ENCODE data around the gene SLC25A34.

Gene SLC25A34

DNA sequence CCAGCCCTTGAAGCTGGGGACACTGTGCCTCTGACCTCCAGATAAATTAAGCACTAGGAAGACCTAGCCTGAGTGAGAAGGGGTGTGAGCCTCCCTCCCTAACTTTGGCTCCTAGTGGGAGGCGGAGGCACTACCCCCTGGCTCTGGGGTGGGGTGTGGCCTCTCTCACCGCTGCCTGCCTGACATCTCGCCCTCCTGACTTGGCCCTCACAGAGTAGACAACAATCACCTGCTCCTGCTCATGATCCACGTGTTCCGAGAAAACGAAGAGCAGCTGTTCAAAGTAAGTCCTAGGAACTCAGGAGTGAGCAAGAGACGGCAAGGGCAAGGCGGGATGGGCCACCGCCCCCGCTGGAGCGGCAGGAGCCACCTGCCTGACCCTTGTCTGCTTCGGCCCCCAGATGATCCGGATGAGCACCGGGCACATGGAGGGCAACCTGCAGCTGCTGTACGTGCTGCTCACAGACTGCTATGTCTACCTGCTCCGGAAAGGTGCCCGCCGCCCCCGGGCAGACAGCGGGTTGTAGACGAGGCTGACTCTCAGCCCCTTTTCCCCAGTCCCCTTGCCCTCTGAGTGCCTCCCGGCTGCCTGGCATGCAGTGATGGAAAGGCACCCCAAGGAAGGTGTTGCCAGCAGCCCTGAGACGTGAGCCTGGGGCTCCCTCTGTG, 8.1 kb upstream of the SLC25A34 start:
- no peak overlapping the region for H3K4me3 ChIP-seq (ENCODE audit: low read depth, low read length)
- H3K27me3 ChIP-seq (ENCODE audit: control insufficient read depth, insufficient read depth, low read length), result no peaks in the 10 kb centered on the region
- H3K9me3 ChIP-seq (ENCODE audit: control insufficient read depth, insufficient read depth, low read length), result no peaks in the 10 kb centered on the region
- H3K9ac ChIP-seq (ENCODE audit: low read depth, low read length), result no peak overlapping the region
- no peaks in the 10 kb centered on the region for H3K4me1 ChIP-seq (ENCODE audit: control insufficient read depth, insufficient read depth, low read length)
- peaks cover 60% of the 10 kb centered on the region for H3K36me3 ChIP-seq (ENCODE audit: control insufficient read depth, insufficient read depth, low read length)

DNA sequence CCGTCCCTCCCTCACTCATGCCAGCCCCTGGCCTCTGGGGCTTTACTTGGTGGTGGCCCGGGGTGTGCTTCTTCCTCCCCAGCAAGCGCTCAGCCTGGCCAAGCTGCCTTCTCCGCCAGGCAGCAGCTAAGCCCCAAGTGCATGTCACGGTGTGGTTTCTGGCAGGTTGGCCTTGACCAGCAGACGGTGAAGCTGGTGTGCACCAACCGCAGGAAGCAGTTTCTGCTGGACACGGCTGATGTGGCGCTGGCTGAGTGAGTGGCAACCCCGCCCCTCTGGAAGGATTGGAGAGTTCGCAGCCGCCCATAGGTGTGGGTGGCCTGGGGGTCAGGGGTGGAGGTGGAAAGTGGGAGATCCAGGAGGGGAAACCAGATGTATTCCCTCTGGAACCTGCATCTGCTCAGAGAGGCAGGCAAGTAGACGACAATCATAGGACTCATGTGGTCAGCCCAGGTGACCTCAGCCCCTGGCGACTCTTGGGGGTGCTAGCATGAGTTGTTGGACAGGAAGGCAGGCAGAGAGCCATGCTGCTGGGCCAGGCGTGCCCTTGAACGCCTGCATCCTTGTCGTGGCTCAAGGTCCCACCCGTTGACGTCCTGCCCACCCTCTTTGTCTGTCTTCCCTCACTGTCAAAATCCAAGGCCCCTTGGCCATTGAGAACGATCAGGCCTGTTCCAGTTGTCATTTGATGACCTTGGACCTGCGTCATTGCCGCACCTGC, 7.0 kb upstream of the SLC25A34 start:
- H3K4me3 ChIP-seq (ENCODE audit: low read depth, low read length), result no peak overlapping the region
- H3K27me3 ChIP-seq (ENCODE audit: control insufficient read depth, insufficient read depth, low read length), result no peaks in the 10 kb centered on the region
- no peak overlapping the region for H3K9ac ChIP-seq (ENCODE audit: low read depth, low read length)
- H3K4me1 ChIP-seq (ENCODE audit: control insufficient read depth, insufficient read depth, low read length), result no peaks in the 10 kb centered on the region
- H3K36me3 ChIP-seq (ENCODE audit: control insufficient read depth, insufficient read depth, low read length), result peaks cover 63% of the 10 kb centered on the region
- H3K9me3 ChIP-seq (ENCODE audit: control insufficient read depth, insufficient read depth, low read length), result no peaks in the 10 kb centered on the region

DNA sequence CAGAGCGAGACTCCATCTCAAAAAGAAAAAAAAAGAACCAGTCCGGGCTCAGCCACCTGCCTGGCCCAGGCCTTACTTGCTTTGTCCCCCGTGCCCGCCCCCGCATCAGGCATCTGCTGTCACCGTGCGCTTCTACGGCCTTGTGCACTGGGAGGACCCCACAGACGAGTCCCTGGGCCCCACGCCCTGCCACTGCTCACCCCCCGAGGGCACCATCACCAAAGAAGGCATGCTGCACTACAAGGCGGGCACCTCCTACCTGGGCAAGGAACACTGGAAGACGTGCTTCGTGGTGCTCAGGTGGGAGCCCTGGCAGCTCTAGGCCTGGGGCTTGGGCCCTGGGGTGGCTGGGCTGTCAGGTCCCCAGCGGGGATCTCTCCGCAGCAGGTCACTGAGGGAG, 5.6 kb upstream of the SLC25A34 start:
- no peaks in the 10 kb centered on the region for H3K4me1 ChIP-seq (ENCODE audit: control insufficient read depth, insufficient read depth, low read length)
- no peak overlapping the region for H3K4me3 ChIP-seq (ENCODE audit: low read depth, low read length)
- H3K9me3 ChIP-seq (ENCODE audit: control insufficient read depth, insufficient read depth, low read length), result no peaks in the 10 kb centered on the region
- H3K27me3 ChIP-seq (ENCODE audit: control insufficient read depth, insufficient read depth, low read length), result no peaks in the 10 kb centered on the region
- H3K36me3 ChIP-seq (ENCODE audit: control insufficient read depth, insufficient read depth, low read length), result peaks cover 61% of the 10 kb centered on the region
- H3K9ac ChIP-seq (ENCODE audit: low read depth, low read length), result no peak overlapping the region

DNA sequence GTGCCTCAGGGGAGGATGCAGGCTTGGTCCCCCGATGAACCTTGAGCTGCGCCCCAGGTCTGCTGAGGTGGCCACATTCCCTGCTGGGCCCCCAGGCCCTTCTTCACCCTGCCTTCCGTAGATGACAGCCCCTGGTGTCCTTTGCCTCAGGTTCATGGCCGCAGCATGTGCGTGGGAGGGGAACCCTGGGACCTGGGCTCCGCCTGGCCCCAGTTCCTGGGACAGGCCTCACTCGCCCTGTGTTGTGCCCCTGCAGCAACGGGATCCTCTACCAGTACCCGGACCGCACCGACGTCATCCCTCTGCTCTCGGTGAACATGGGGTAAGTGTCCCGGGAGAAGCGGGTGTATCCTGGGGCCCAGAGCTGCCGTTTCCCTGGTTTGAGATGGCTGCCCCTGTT, 5.1 kb upstream of the SLC25A34 start:
- H3K27me3 ChIP-seq (ENCODE audit: control insufficient read depth, insufficient read depth, low read length), result no peaks in the 10 kb centered on the region
- H3K9me3 ChIP-seq (ENCODE audit: control insufficient read depth, insufficient read depth, low read length), result no peaks in the 10 kb centered on the region
- peaks cover 56% of the 10 kb centered on the region for H3K36me3 ChIP-seq (ENCODE audit: control insufficient read depth, insufficient read depth, low read length)
- H3K4me1 ChIP-seq (ENCODE audit: control insufficient read depth, insufficient read depth, low read length), result no peaks in the 10 kb centered on the region
- H3K4me3 ChIP-seq (ENCODE audit: low read depth, low read length), result no peak overlapping the region
- no peak overlapping the region for H3K9ac ChIP-seq (ENCODE audit: low read depth, low read length)

DNA sequence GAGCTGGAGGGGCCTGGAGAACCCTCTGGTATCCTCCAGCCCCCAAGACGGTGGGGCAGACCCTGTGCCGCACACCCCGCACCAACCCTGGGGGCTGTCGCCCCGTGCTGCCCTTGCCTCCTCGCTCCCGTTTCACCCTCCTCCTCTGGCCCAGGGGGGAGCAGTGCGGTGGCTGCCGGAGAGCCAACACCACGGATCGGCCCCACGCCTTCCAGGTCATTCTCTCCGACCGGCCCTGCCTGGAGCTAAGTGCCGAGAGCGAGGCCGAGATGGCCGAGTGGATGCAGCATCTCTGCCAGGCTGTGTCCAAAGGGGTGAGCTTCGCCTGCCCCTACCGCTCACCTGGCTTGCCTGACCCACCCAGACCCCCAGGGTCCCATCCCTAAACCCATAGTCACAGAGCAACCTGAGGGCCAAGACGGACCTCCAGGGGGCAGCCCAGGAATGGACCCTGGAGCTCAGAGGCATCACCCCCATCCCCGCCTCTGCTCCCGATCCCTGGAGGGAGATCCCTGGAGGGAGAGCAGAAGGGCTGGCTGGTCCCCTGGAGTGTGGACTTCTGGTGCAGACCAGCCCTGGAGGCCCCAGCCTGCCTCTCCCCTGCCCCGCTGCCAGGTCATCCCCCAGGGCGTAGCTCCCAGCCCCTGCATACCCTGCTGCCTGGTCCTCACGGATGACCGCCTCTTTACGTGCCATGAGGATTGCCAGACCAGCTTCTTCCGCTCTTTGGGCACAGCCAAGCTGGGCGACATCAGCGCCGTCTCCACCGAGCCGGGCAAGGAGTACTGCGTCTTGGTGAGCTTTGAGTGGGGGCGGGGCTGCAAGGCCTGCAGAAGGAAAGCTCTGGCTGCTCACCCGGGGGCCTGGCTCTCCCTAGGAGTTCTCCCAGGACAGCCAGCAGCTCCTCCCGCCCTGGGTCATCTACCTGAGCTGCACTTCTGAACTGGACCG, 4.0 kb upstream of the SLC25A34 start:
- Histone ChIP-seq H3K9ac (ENCODE audit: low read depth, low read length) (no peak overlapping the region), H3K27me3 (ENCODE audit: control insufficient read depth, insufficient read depth, low read length) (no peaks in the 10 kb centered on the region), H3K36me3 (ENCODE audit: control insufficient read depth, insufficient read depth, low read length) (peaks cover 47% of the 10 kb centered on the region), H3K4me3 (ENCODE audit: low read depth, low read length) (no peak overlapping the region), H3K9me3 (ENCODE audit: control insufficient read depth, insufficient read depth, low read length) (no peaks in the 10 kb centered on the region), H3K4me1 (ENCODE audit: control insufficient read depth, insufficient read depth, low read length) (no peaks in the 10 kb centered on the region)

DNA sequence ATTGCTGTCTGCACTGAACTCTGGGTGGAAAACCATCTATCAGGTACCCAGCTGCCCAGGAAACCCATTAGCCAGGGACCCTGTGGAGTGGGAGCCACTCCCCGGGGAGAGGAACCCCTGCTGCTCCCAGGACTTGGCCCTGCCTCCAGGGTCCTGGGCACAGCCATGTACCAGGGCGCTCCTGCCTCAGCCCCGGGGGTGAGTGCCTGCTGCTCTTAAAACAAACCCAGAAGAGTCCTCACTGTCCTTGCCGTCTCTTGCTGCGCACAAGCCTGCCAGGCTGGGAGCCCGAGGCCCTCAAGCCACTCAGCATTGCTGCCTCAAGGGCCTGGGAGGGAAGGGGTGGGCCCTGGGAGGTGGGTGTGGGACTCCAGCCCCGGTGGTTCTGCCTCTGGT, 3.4 kb upstream of the SLC25A34 start:
- H3K36me3 ChIP-seq (ENCODE audit: control insufficient read depth, insufficient read depth, low read length), result peaks cover 40% of the 10 kb centered on the region

DNA sequence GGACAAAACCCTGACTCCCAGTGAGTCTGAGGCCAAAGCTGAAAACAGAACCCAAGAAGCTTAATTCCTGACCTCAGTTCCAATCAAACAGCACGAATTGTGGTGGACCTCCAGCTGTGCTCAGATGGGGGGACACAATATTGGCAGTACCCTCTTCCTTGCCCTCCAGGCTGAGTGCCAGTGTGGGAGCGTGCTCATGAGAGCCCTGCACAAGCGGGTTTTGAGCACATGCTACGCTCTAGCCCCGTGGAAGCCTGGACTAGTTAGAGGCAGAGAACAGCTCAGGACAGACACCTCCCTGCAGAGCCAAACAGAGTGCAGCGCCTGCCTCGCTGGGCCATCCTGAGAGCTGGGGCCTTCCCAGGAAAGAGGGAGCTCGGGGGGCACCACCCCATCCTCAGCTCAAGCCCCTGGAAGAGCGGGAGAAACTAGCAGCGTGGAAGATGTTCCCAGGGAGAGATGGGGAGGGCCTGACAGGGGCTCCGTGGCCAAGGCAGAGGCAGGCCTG, 2.8 kb upstream of the SLC25A34 start:
- Histone ChIP-seq H3K9me3 (ENCODE audit: control insufficient read depth, insufficient read depth, low read length) (no peaks in the 10 kb centered on the region), H3K4me3 (ENCODE audit: low read depth, low read length) (no peak overlapping the region)

More for the DNA sequence above, 3.4 kb upstream of the SLC25A34 start:
- Histone ChIP-seq H3K9me3 (ENCODE audit: control insufficient read depth, insufficient read depth, low read length) (no peaks in the 10 kb centered on the region), H3K27me3 (ENCODE audit: control insufficient read depth, insufficient read depth, low read length) (no peaks in the 10 kb centered on the region), H3K9ac (ENCODE audit: low read depth, low read length) (no peak overlapping the region), H3K4me1 (ENCODE audit: control insufficient read depth, insufficient read depth, low read length) (no peaks in the 10 kb centered on the region), H3K4me3 (ENCODE audit: low read depth, low read length) (no peak overlapping the region)

DNA sequence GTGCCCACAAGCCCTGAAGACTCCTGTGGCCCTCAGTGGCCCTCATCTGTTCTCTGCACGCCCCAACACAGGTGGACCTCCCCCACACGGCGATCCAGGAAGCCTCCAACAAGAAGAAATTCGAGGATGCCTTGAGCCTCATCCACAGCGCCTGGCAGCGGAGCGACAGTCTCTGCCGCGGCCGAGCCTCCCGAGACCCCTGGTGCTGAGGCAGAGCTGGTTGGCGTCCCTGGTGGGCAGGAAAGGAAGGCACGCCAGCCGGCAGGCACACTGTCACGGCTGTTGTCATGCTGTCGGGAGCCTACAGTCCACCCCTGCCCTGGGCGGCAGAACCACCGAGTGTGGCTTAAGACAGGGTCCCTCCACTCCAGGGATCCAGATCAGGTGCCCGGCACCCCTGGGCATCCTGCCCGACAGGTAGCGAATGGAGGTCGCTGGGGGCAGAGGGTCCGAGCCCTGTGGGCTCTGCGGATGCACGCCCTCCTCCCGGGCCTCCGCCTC, 2.3 kb upstream of the SLC25A34 start:
- no peaks in the 10 kb centered on the region for H3K9me3 ChIP-seq (ENCODE audit: control insufficient read depth, insufficient read depth, low read length)
- no peak overlapping the region for H3K9ac ChIP-seq (ENCODE audit: low read depth, low read length)
- peaks cover 36% of the 10 kb centered on the region for H3K36me3 ChIP-seq (ENCODE audit: control insufficient read depth, insufficient read depth, low read length)
- no peak overlapping the region for H3K4me3 ChIP-seq (ENCODE audit: low read depth, low read length)
- no peaks in the 10 kb centered on the region for H3K4me1 ChIP-seq (ENCODE audit: control insufficient read depth, insufficient read depth, low read length)
- no peaks in the 10 kb centered on the region for H3K27me3 ChIP-seq (ENCODE audit: control insufficient read depth, insufficient read depth, low read length)

More for the DNA sequence above, 2.8 kb upstream of the SLC25A34 start:
- no peak overlapping the region for H3K9ac ChIP-seq (ENCODE audit: low read depth, low read length)
- peaks cover 37% of the 10 kb centered on the region for H3K36me3 ChIP-seq (ENCODE audit: control insufficient read depth, insufficient read depth, low read length)
- H3K27me3 ChIP-seq (ENCODE audit: control insufficient read depth, insufficient read depth, low read length), result no peaks in the 10 kb centered on the region
- no peaks in the 10 kb centered on the region for H3K4me1 ChIP-seq (ENCODE audit: control insufficient read depth, insufficient read depth, low read length)

DNA sequence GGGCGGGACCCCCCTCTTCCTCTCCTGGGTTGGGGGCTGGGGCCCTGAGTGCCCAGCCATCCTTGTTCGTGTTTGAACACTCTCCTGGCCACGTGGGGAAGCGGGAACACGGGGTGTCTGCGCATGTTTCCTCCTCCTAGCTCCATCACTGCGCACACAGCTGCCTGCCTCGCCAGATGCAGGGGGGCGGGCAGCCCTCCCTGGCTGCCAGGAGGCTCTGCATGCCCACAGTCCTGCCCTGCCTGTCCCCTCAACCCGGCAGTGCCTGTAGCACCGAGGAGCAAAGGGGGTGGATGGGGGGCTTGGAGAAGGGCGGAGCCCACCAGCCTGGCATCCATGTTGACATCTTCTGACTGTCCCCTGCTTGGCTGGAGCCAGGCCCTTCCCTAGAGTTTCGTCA, 1.8 kb upstream of the SLC25A34 start:
- H3K4me1 ChIP-seq (ENCODE audit: control insufficient read depth, insufficient read depth, low read length), result no peaks in the 10 kb centered on the region
- peaks cover 34% of the 10 kb centered on the region for H3K36me3 ChIP-seq (ENCODE audit: control insufficient read depth, insufficient read depth, low read length)

DNA sequence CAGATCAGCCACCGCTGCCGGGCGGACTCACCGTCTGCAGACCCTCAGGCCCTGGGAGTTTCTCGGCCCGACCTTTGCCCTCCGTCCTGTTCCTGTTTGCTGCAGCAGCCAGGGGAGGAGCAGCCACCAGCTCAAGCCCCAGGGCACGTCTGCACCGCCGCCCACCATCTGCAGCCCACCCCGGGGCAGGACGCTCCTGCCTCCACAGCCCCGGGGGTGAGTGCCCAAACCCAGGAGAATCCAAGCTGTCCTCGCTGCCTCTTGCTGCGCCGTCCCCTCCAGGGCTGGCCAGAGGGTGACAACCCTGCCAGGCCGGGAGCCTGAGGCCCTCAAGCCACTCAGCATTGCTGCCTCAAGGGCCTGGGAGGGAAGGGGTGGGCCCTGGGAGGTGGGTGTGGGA, 1.2 kb upstream of the SLC25A34 start:
- H3K4me1 ChIP-seq (ENCODE audit: control insufficient read depth, insufficient read depth, low read length), result no peaks in the 10 kb centered on the region
- no peak overlapping the region for H3K9ac ChIP-seq (ENCODE audit: low read depth, low read length)
- peaks cover 36% of the 10 kb centered on the region for H3K36me3 ChIP-seq (ENCODE audit: control insufficient read depth, insufficient read depth, low read length)
- no peaks in the 10 kb centered on the region for H3K9me3 ChIP-seq (ENCODE audit: control insufficient read depth, insufficient read depth, low read length)
- H3K4me3 ChIP-seq (ENCODE audit: low read depth, low read length), result no peak overlapping the region
- no peaks in the 10 kb centered on the region for H3K27me3 ChIP-seq (ENCODE audit: control insufficient read depth, insufficient read depth, low read length)

More for the DNA sequence above, 1.8 kb upstream of the SLC25A34 start:
- no peak overlapping the region for H3K9ac ChIP-seq (ENCODE audit: low read depth, low read length)
- no peaks in the 10 kb centered on the region for H3K9me3 ChIP-seq (ENCODE audit: control insufficient read depth, insufficient read depth, low read length)
- no peaks in the 10 kb centered on the region for H3K27me3 ChIP-seq (ENCODE audit: control insufficient read depth, insufficient read depth, low read length)
- H3K4me3 ChIP-seq (ENCODE audit: low read depth, low read length), result no peak overlapping the region

DNA sequence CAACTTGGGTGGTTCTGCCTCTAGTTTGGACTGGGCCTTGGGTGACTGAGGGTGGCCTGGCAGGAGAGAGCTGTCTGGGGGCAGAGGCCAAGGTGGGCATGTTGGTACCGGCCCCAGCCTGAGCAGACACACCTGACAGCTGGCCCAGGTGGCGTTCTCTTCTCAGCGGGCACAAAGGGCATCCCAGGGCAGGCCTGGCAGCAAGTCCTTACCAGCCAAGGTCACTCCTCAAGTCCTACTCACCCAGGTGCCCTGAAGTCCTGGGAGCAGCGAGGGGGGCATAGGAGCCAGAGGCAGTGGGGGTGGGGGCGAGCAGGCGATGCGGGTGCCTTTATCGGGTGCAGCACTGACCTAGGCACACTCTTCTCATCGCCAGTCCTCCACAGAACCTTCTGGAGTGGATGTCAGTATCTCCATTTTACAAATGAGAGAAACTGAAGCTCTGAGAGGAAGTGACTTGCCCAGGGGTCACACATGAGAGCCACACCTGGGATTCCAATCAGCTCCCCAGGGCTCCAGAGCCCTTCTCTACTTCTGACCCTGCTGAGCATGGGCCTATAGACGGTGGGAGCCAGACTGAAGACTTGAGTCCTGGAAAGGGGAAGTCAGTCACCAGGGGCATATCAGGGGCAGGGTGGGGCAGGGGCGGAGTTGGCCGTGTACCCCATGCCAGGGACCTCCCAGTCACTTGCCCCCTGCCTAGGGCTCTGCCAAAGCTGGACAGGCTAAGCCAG, 587 bp upstream of the SLC25A34 start:
- no peak overlapping the region for H3K4me3 ChIP-seq (ENCODE audit: low read depth, low read length)
- H3K9ac ChIP-seq (ENCODE audit: low read depth, low read length), result no peak overlapping the region
- no peaks in the 10 kb centered on the region for H3K9me3 ChIP-seq (ENCODE audit: control insufficient read depth, insufficient read depth, low read length)
- H3K4me1 ChIP-seq (ENCODE audit: control insufficient read depth, insufficient read depth, low read length), result no peaks in the 10 kb centered on the region
- H3K36me3 ChIP-seq (ENCODE audit: control insufficient read depth, insufficient read depth, low read length), result peaks cover 34% of the 10 kb centered on the region
- H3K27me3 ChIP-seq (ENCODE audit: control insufficient read depth, insufficient read depth, low read length), result no peaks in the 10 kb centered on the region

All from iPS-15b (cell line).